ENCODE data around the gene CCDC57. TPM values are rescaled to one million over a fixed set of nuclear protein-coding genes. Genes with fewer than 3 reads are reported as not detected.

Gene CCDC57
- total and polyA plus RNA-seq, 9 of the 15 experiments (the other 6 are each of a cell fraction or from before 2014, with no cell fraction given), result 0.83 to 36.2 (median 13.6) TPM

DNA sequence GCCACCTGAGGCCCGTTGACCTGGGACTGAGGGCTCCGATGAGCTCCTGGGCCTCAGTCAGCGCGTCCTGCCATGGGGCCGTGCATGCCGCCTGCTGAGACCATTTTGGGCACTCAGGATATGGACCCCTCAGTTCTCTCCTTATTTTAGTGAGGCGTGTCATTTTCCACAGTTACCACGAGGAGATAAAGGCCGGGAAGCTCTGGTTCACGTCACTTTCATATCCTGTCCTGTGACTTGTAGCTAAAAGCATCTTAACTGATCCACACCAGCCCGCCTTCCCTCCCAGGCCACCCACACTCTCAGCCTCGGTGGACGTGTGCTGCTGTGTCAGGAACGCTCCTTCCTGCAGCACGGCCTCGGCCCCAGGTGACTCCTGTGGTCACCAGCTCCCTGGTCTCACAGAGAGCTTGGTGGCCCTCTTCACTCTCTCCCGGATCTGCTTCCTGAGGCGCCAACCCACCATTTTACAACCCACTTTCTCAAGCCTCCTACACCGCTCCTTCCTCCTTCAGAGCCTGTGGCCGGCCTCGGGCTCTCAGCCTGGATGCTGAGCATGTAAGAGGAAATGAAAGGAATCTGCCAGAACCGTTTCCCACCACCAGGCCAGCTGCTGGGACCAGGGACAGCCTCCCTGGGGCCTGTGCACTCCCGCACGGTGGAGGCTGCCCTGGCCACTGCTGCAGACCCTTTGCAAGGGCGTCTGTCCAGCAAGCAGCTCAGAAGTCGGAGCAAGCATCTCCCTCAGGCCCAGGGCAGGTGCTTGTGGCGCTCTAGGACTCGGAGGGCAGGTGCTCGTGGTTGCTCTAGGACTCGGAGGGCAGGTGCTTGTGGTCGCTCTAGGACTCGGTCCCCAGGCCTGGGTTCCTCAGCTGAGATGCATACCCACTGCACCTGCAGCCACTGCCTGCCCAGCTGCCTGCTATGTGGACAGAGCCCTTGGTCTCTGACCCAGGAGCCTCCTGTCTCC lies 90.7 kb downstream of the CCDC57 start (continued):
- TF ChIP-seq MYBL2 (IDR thresholded peaks at IDR 0.05; ENCODE audit: low read depth) (no peak), MYBL2 (CRISPR knock-in tag; IDR thresholded peaks at IDR 0.05; ENCODE audit: borderline replicate concordance) (no peak), CHD1 (IDR thresholded peaks at IDR 0.05; ENCODE audit: low read length) (no peak), ZFP36 (IDR thresholded peaks at IDR 0.05; ENCODE audit: low read depth, low read length, partially characterized antibody) (no peak), ZNF583 (CRISPR knock-in tag; IDR thresholded peaks at IDR 0.05) (no peak), NFE2 (IDR thresholded peaks at IDR 0.05; ENCODE audit: low read depth) (no peak), THAP12 (CRISPR knock-in tag; IDR thresholded peaks at IDR 0.05) (no peak), RCOR1 (IDR thresholded peaks at IDR 0.05; ENCODE audit: borderline replicate concordance in 1 of 2, low read depth in 2 of 2, low read length in 2 of 2) (no peak), U2AF1 (optimal IDR thresholded peaks at IDR 0.05; ENCODE audit: low read depth, low read length) (no peak), SMARCB1 (IDR thresholded peaks at IDR 0.05; ENCODE audit: insufficient read length, low read depth) (no peak), MAFG (tag; conservative IDR thresholded peaks at IDR 0.05) (no peak), MTA3 (IDR thresholded peaks at IDR 0.05; ENCODE audit: borderline replicate concordance) (no peak), RFX1 (IDR thresholded peaks at IDR 0.05) (no peak), KDM2B (CRISPR knock-in tag; IDR thresholded peaks at IDR 0.05) (no peak), WHSC1 (IDR thresholded peaks at IDR 0.05; ENCODE audit: low read length) (no peak), SMAD2 (IDR thresholded peaks at IDR 0.05; ENCODE audit: low read depth, low read length) (no peak), GABPA (tag; conservative IDR thresholded peaks at IDR 0.05; ENCODE audit: low read depth) (peak; percentile 30; the same call in 1 of the 2 replicates), CXXC5 (CRISPR knock-in tag; IDR thresholded peaks at IDR 0.05) (peak; percentile 30; the same call in 1 of the 2 replicates), HNRNPUL1 (IDR thresholded peaks at IDR 0.05; ENCODE audit: low read length) (no peak), ZNF23 (CRISPR knock-in tag; IDR thresholded peaks at IDR 0.05) (no peak), SMARCA5 (IDR thresholded peaks at IDR 0.05) (no peak), THRAP3 (IDR thresholded peaks at IDR 0.05; ENCODE audit: borderline replicate concordance) (no peak), POLR2AphosphoS2 (IDR thresholded peaks at IDR 0.05; ENCODE audit: low read length) (no peak), ZNF668 (CRISPR knock-in tag; IDR thresholded peaks at IDR 0.05) (no peak), NFXL1 (CRISPR knock-in tag; IDR thresholded peaks at IDR 0.05) (no peak), SMAD4 (CRISPR knock-in tag; conservative IDR thresholded peaks at IDR 0.05) (0 out of 2 replicates have a peak, but pooled peaks have one; percentile 46)
- TF ChIP-seq, protein P1, sequence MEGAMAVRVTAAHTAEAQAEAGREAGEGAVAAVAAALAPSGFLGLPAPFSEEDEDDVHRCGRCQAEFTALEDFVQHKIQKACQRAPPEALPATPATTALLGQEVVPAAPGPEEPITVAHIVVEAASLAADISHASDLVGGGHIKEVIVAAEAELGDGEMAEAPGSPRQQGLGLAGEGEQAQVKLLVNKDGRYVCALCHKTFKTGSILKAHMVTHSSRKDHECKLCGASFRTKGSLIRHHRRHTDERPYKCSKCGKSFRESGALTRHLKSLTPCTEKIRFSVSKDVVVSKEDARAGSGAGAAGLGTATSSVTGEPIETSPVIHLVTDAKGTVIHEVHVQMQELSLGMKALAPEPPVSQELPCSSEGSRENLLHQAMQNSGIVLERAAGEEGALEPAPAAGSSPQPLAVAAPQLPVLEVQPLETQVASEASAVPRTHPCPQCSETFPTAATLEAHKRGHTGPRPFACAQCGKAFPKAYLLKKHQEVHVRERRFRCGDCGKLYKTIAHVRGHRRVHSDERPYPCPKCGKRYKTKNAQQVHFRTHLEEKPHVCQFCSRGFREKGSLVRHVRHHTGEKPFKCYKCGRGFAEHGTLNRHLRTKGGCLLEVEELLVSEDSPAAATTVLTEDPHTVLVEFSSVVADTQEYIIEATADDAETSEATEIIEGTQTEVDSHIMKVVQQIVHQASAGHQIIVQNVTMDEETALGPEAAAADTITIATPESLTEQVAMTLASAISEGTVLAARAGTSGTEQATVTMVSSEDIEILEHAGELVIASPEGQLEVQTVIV (CRISPR knock-in tag; IDR thresholded peaks at IDR 0.05; ENCODE audit: borderline replicate concordance), result no peak
